ENCODE measurements around the gene DIAPH3.

GRCh38 chr13:59658027-59658737, 505.5 kb downstream of the DIAPH3 start:
- TF ChIP-seq CTCF (IDR thresholded peaks at IDR 0.05; ENCODE audit: poor library complexity, severe bottlenecking) (no peak), SMC3 (conservative IDR thresholded peaks at IDR 0.05; ENCODE audit: poor library complexity) (no peak), EP300 (conservative IDR thresholded peaks at IDR 0.05; ENCODE audit: poor library complexity, severe bottlenecking) (no peak), TAF1 (IDR thresholded peaks at IDR 0.05; ENCODE audit: low read depth) (no peak)
